ENCODE results near the gene GRAMD2B. TPM values are rescaled to one million over a fixed set of nuclear protein-coding genes. Genes with fewer than 3 reads are reported as not detected.

GRAMD2B gene
- total and polyA plus RNA-seq, 4 experiments from 2014 or later = 4.0 to 6.1 (median 5.1) TPM

DNA sequence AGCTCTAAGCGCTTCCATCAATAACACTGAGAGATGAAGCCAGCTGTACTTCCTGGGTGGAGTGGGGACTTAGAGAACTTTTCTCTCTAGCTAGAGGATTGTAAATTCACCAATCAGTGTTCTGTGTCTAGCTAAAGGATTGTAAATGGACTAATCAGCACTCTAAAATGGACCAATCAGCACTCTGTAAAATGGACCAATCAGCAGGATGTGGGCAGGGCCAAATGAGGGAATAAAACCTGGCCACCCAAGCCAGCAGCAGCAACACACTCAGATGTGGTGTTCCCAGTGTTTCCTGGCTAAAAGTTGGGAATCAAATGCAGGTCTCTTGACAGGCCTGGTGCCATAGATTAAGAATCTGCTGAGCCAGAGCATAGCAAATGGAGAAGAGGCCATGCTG, 111.3 kb downstream of the GRAMD2B start:
- POLR2A ChIA-PET (ENCODE audit: partially characterized antibody) = no interaction called here
- no peaks in the 10 kb centered on the region for H3K27me3 ChIP-seq (ENCODE audit: insufficient read depth, low read length)
- no peak for DNase-seq
- peaks cover 0 to 1% (median 0%) of the 10 kb centered on the region in 4 donors for H3K4me1 Mint-ChIP-seq
- no peak overlapping the region for H3K4me3 Mint-ChIP-seq
- H3K9me3 ChIP-seq (ENCODE audit: control insufficient read depth in 1 of 2, low read length in 2 of 2) = no peaks in the 10 kb centered on the region
- intact Hi-C loops (cut with micrococcal nuclease) = no loop called here
- H3K9me3 Mint-ChIP-seq = peaks cover 0 to 2% (median 0%) of the 10 kb centered on the region in 8 donors
- CTCF ChIA-PET (ENCODE audit: partially characterized antibody) = interaction anchor here (0.5 to 11.9 kb wide), 6 partner anchors 14 to 197 kb away, joined by 3 to 145 read pairs (median 20); no protein-coding TSS in a partner anchor
- H3K27ac Mint-ChIP-seq = peak overlapping the region in 1 of 7 donors; percentile 16
- H3K27me3 Mint-ChIP-seq = peaks cover 1 to 2% of the 10 kb centered on the region in 2 donors
- H3K4me1 ChIP-seq (ENCODE audit: insufficient read depth, low read length) = no peaks in the 10 kb centered on the region
- no peaks in the 10 kb centered on the region for H3K36me3 Mint-ChIP-seq
- H3K36me3 ChIP-seq (ENCODE audit: insufficient read depth, low read length) = no peaks in the 10 kb centered on the region
- H3K4me3 ChIP-seq (ENCODE audit: low read length in 2 of 2) = no peak overlapping the region
- H3K27ac ChIP-seq (ENCODE audit: low read depth, low read length) = no peak overlapping the region

DNA sequence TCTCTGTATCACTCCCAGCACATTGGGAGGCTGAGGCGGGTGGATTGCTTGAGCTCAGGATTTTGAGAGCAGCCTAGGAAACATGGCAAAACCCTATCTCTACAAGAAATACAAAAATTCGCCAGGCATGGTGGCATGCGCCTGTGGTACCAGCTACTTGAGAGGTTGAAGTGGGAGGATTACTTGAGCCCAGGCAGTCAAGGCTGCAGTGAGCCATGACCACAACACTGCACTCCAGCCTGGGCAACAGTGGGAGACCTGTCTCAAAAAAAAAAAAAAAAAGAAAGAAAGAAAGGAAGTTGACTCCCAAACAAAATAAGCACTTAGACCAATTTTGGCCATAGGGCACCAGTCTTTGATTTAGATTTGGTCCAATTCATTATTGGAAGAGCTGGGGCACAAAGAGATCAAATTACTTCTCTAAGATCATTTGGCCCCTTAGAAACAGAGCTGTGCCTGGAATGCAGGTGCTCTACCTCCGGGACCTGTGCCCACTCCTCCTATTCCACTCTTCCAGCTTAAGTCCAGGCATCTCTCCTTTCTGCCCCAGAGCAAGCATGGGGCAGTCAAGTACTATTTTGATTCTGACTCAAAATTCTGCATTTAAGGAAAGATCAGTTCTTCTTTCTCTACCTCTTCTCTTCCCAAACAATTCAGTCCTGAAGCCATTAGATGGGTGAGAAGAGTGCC, 112.8 kb downstream of the GRAMD2B start:
- H3K4me3 Mint-ChIP-seq = no peak overlapping the region
- ChIA-PET POLR2A (ENCODE audit: partially characterized antibody) (no interaction called here), CTCF (ENCODE audit: partially characterized antibody) (interaction anchor here (1.0 to 11.9 kb wide), 6 partner anchors 11 to 198 kb away, joined by 4 to 145 read pairs (median 20); no protein-coding TSS in a partner anchor)
- H3K27me3 Mint-ChIP-seq = peaks cover 1 to 2% of the 10 kb centered on the region in 2 donors
- H3K4me1 Mint-ChIP-seq = peaks cover 0 to 1% (median 0%) of the 10 kb centered on the region in 4 donors
- Histone ChIP-seq H3K36me3 (ENCODE audit: insufficient read depth, low read length) (no peaks in the 10 kb centered on the region), H3K4me3 (ENCODE audit: low read length in 2 of 2) (no peak overlapping the region), H3K27me3 (ENCODE audit: insufficient read depth, low read length) (no peaks in the 10 kb centered on the region), H3K9me3 (ENCODE audit: control insufficient read depth in 1 of 2, low read length in 2 of 2) (no peaks in the 10 kb centered on the region), H3K27ac (ENCODE audit: low read depth, low read length) (no peak overlapping the region), H3K4me1 (ENCODE audit: insufficient read depth, low read length) (no peaks in the 10 kb centered on the region)
- H3K9me3 Mint-ChIP-seq = peaks cover 0 to 1% (median 0%) of the 10 kb centered on the region in 8 donors
- no peak overlapping the region for H3K27ac Mint-ChIP-seq
- no peak for DNase-seq
- H3K36me3 Mint-ChIP-seq = no peaks in the 10 kb centered on the region
- intact Hi-C loops (cut with micrococcal nuclease) = no loop called here

DNA sequence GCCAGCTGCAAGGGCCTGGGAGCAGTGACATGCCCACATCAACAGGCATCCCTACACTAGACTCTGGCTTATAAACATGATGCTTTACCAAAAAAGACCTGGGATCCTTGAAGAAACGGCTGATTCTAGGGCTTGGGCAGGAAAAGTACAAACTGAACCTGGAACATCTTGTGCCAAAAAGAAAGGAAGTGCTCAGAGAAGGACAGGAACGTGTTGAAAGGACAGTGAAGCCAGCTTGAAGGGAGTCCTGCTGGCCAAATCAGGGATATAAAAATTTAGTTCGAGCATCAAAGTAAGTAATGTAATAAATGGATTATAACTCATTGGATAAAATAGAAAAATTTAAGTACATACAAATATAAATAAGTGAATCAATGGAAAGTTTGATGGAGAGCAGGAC, 113.7 kb downstream of the GRAMD2B start:
- Mint-ChIP-seq H3K27ac (no peak overlapping the region), H3K9me3 (no peaks in the 10 kb centered on the region), H3K4me3 (no peak overlapping the region), H3K36me3 (no peaks in the 10 kb centered on the region), H3K4me1 (peaks cover 0 to 1% (median 0%) of the 10 kb centered on the region in 4 donors), H3K27me3 (peaks cover 1 to 2% of the 10 kb centered on the region in 2 donors)
- H3K9me3 ChIP-seq (ENCODE audit: control insufficient read depth in 1 of 2, low read length in 2 of 2) = no peaks in the 10 kb centered on the region
- CTCF ChIA-PET (ENCODE audit: partially characterized antibody) = interaction anchor here (0.6 to 11.9 kb wide), 5 partner anchors 37 to 199 kb away, joined by 3 to 145 read pairs (median 34); no protein-coding TSS in a partner anchor
- no peak overlapping the region for H3K4me3 ChIP-seq (ENCODE audit: low read length in 2 of 2)
- H3K27ac ChIP-seq (ENCODE audit: low read depth, low read length) = no peak overlapping the region
- no peaks in the 10 kb centered on the region for H3K27me3 ChIP-seq (ENCODE audit: insufficient read depth, low read length)
- no peaks in the 10 kb centered on the region for H3K36me3 ChIP-seq (ENCODE audit: insufficient read depth, low read length)
- no peaks in the 10 kb centered on the region for H3K4me1 ChIP-seq (ENCODE audit: insufficient read depth, low read length)
- no peak for DNase-seq
- intact Hi-C loops (cut with micrococcal nuclease) = no loop called here
- POLR2A ChIA-PET (ENCODE audit: partially characterized antibody) = no interaction called here

DNA sequence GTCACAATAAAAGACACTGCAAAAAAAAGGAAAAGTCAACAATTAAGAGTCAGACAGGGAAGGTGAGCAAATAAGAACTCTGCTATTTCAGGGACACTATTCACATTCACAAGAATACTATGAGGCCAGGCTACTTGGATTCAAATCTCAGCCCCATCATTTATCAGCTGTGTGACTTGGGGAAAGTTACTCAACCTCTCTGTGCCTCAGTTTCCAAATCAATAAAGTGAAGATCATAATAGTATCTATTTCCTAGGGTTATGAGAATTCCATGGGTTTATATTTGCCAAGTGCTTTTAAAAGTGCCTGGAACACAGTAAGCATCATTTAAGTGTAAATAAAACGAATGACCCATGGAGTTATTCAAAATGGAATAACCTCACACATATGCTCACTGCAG, 115.4 kb downstream of the GRAMD2B start:
- Mint-ChIP-seq H3K36me3 (no peaks in the 10 kb centered on the region), H3K27ac (no peak overlapping the region), H3K4me3 (no peak overlapping the region), H3K4me1 (peaks cover 0 to 1% (median 0%) of the 10 kb centered on the region in 4 donors), H3K9me3 (no peaks in the 10 kb centered on the region), H3K27me3 (peaks cover 1 to 2% of the 10 kb centered on the region in 2 donors)
- H3K27me3 ChIP-seq (ENCODE audit: insufficient read depth, low read length) = no peaks in the 10 kb centered on the region
- no peaks in the 10 kb centered on the region for H3K4me1 ChIP-seq (ENCODE audit: insufficient read depth, low read length)
- no peaks in the 10 kb centered on the region for H3K36me3 ChIP-seq (ENCODE audit: insufficient read depth, low read length)
- no peak overlapping the region for H3K27ac ChIP-seq (ENCODE audit: low read depth, low read length)
- ChIA-PET POLR2A (ENCODE audit: partially characterized antibody) (interaction anchor here (1.3 kb wide), 1 partner anchor 39 kb away, joined by 3 read pairs; no protein-coding TSS in a partner anchor), CTCF (ENCODE audit: partially characterized antibody) (interaction anchor here (0.6 to 11.9 kb wide), 21 partner anchors 8 to 204 kb away, joined by 3 to 145 read pairs (median 4); partner anchors contain the start of genes ALDH7A1, GRAMD2B and PHAX)
- no peak overlapping the region for H3K4me3 ChIP-seq (ENCODE audit: low read length in 2 of 2)
- H3K9me3 ChIP-seq (ENCODE audit: control insufficient read depth in 1 of 2, low read length in 2 of 2) = no peaks in the 10 kb centered on the region
- intact Hi-C loops (cut with micrococcal nuclease) = no loop called here
- no peak for DNase-seq

DNA sequence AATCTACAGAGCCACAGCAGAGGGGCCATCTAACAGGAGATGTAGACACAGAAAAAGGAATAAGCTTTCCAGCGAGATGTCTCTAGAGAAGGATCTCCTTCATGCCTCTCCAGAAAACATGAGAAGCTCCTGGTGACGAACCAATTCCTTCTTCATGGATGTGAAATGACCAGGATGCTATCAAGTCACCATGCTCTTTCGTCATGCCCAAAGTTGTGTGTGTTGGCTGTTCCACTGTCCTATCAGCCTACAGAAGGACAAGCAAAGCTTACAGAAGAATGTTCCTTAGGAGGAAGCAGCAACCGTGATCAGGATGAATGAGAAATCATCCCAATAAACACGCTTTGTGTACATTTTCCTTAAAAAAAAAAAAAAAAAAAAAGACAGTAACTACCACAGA, 117.4 kb downstream of the GRAMD2B start:
- H3K9me3 Mint-ChIP-seq = no peaks in the 10 kb centered on the region
- intact Hi-C loops (cut with micrococcal nuclease) = no loop called here
- POLR2A ChIA-PET (ENCODE audit: partially characterized antibody) = no interaction called here

DNA sequence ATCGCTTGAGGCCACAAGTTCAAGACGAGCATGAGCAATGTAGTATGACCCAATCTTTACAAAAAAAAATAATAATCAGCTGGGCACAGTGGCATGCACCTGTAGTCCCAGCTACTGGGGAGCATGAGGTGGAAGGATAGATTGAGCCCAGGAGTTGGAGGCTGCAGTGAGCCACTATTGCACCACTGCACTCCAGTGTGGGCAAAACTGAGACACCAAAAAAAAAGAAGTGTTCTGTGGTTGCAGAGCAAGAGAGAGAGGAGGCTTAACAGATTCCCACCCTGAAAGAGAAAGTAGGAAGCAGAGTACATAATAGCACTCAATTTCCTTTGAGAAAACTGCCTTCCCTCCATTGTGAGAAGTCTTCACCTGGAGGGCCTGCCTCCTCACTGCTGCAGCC, 119.2 kb downstream of the GRAMD2B start:
- H3K27ac Mint-ChIP-seq = peak overlapping the region in 1 of 7 donors; percentile 32
- peaks cover 0 to 1% (median 0%) of the 10 kb centered on the region in 4 donors for H3K4me1 Mint-ChIP-seq
- intact Hi-C loops (cut with micrococcal nuclease) = no loop called here
- Histone ChIP-seq H3K27ac (ENCODE audit: low read depth, low read length) (no peak overlapping the region), H3K9me3 (ENCODE audit: control insufficient read depth in 1 of 2, low read length in 2 of 2) (no peaks in the 10 kb centered on the region), H3K36me3 (ENCODE audit: insufficient read depth, low read length) (no peaks in the 10 kb centered on the region), H3K4me3 (ENCODE audit: low read length in 2 of 2) (no peak overlapping the region), H3K27me3 (ENCODE audit: insufficient read depth, low read length) (no peaks in the 10 kb centered on the region), H3K4me1 (ENCODE audit: insufficient read depth, low read length) (no peaks in the 10 kb centered on the region)
- H3K36me3 Mint-ChIP-seq = no peaks in the 10 kb centered on the region
- ChIA-PET CTCF (ENCODE audit: partially characterized antibody) (interaction anchor here (1.1 to 11.9 kb wide), 8 partner anchors 10 to 205 kb away, joined by 4 to 145 read pairs (median 22); partner anchors contain the start of gene PHAX), POLR2A (ENCODE audit: partially characterized antibody) (no interaction called here)
- no peaks in the 10 kb centered on the region for H3K9me3 Mint-ChIP-seq
- no peak for DNase-seq
- H3K27me3 Mint-ChIP-seq = peaks cover 2 to 3% of the 10 kb centered on the region in 2 donors
- H3K4me3 Mint-ChIP-seq = no peak overlapping the region

More for the DNA sequence above, 117.4 kb downstream of the GRAMD2B start:
- CTCF ChIA-PET (ENCODE audit: partially characterized antibody) = interaction anchor here (0.5 to 11.9 kb wide), 14 partner anchors 29 to 288 kb away, joined by 3 to 145 read pairs (median 5); no protein-coding TSS in a partner anchor
- Mint-ChIP-seq H3K36me3 (no peaks in the 10 kb centered on the region), H3K27me3 (peaks cover 2 to 4% of the 10 kb centered on the region in 2 donors), H3K4me1 (peaks cover 0 to 1% (median 0%) of the 10 kb centered on the region in 4 donors), H3K4me3 (no peak overlapping the region), H3K27ac (peak overlapping the region in 1 of 7 donors; percentile 31)
- H3K4me3 ChIP-seq (ENCODE audit: low read length in 2 of 2) = no peak overlapping the region
- H3K27ac ChIP-seq (ENCODE audit: low read depth, low read length) = no peak overlapping the region
- no peak for DNase-seq
- no peaks in the 10 kb centered on the region for H3K4me1 ChIP-seq (ENCODE audit: insufficient read depth, low read length)
- no peaks in the 10 kb centered on the region for H3K27me3 ChIP-seq (ENCODE audit: insufficient read depth, low read length)
- no peaks in the 10 kb centered on the region for H3K9me3 ChIP-seq (ENCODE audit: control insufficient read depth in 1 of 2, low read length in 2 of 2)
- no peaks in the 10 kb centered on the region for H3K36me3 ChIP-seq (ENCODE audit: insufficient read depth, low read length)

DNA sequence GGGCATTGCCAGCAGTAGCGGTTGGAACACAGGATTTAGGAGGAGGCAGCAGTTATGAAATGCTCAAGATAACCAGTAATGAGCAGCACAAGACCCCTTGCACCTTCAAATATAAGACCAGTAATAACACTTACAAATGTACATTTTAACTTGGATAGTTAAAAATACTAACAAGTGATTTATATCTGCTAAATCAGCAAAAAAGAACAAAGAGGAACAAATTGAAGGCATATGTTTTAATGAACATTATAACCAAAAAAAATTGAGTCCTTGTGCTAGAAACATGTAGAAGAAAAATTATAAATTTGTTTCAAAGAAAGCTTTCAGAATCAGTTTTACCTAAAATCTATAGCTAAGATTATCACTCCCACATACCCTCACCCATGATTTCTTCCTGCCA, 119.8 kb downstream of the GRAMD2B start:
- Mint-ChIP-seq H3K27ac (no peak overlapping the region), H3K27me3 (peaks cover 2 to 3% of the 10 kb centered on the region in 2 donors), H3K4me1 (peaks cover 0 to 1% (median 0%) of the 10 kb centered on the region in 4 donors), H3K4me3 (no peak overlapping the region), H3K9me3 (no peaks in the 10 kb centered on the region), H3K36me3 (no peaks in the 10 kb centered on the region)
- Histone ChIP-seq H3K27me3 (ENCODE audit: insufficient read depth, low read length) (no peaks in the 10 kb centered on the region), H3K9me3 (ENCODE audit: control insufficient read depth in 1 of 2, low read length in 2 of 2) (no peaks in the 10 kb centered on the region), H3K36me3 (ENCODE audit: insufficient read depth, low read length) (no peaks in the 10 kb centered on the region), H3K4me3 (ENCODE audit: low read length in 2 of 2) (no peak overlapping the region), H3K27ac (ENCODE audit: low read depth, low read length) (no peak overlapping the region), H3K4me1 (ENCODE audit: insufficient read depth, low read length) (no peaks in the 10 kb centered on the region)
- intact Hi-C loops (cut with micrococcal nuclease) = no loop called here
- ChIA-PET POLR2A (ENCODE audit: partially characterized antibody) (no interaction called here), CTCF (ENCODE audit: partially characterized antibody) (interaction anchor here (0.7 to 11.9 kb wide), 12 partner anchors 10 to 205 kb away, joined by 3 to 145 read pairs (median 5); no protein-coding TSS in a partner anchor)
- DNase-seq = no peak
